Activated CD8-positive, alpha-beta T cell treated with anti-CD3 and anti-CD28 coated beads, Interleukin-2, amount 10 ng/mL, durations not matched to agents 7 days and 5 days (primary cell): ENCODE data around the gene ZSWIM1. TPM values are rescaled to one million over a fixed set of nuclear protein-coding genes. Genes with fewer than 3 reads are reported as not detected.

ENCODE experiments used
- ATAC-seq: fragments of 150-1000 bp; cut with Tn5 transposase; one replicate; pipeline ENCODE4 v1.10.0; 2021; ENCODE audit warnings: moderate library complexity
- CTCF ChIA-PET: fragments of 350-600 bp; sonication (Branson Sonifier 250); formaldehyde crosslinking; loops from one replicate; lab custom pipeline; 2021; ENCODE audit warnings: antibody characterized with exemption; lab: Charles Lee
- POLR2A ChIA-PET: fragments of 350-600 bp; sonication (Branson Sonifier 250); formaldehyde crosslinking; loops from one replicate; lab custom pipeline; 2021; ENCODE audit warnings: antibody characterized with exemption; lab: Charles Lee
- DNase-seq: peaks from one replicate; pipeline ENCODE4 v3.0.0-alpha.2; 2020
- H3K27ac Mint-ChIP-seq: one replicate; pipeline ENCODE4 v1.8.0; 2021; ENCODE audit warnings: mild to moderate bottlenecking, mixed read lengths
- H3K27me3 Mint-ChIP-seq: one replicate; pipeline ENCODE4 v1.8.0; 2021; ENCODE audit warnings: low read depth, mixed read lengths
- H3K36me3 Mint-ChIP-seq: one replicate; pipeline ENCODE4 v1.8.0; 2021; ENCODE audit warnings: low read depth, mixed read lengths
- H3K4me1 Mint-ChIP-seq: one replicate; pipeline ENCODE4 v1.8.0; 2021; ENCODE audit warnings: low read depth, mixed read lengths
- H3K4me3 Mint-ChIP-seq: one replicate; pipeline ENCODE4 v1.8.0; 2021; ENCODE audit warnings: mild to moderate bottlenecking, mixed read lengths
- H3K9me3 Mint-ChIP-seq: one replicate; pipeline ENCODE4 v1.8.0; 2022; ENCODE audit warnings: mixed read lengths; ENCODE audit not compliant: insufficient read depth
- total RNA-seq, 2 experiments: library from RNA; stranded (reverse); gene quantifications; one replicate each; pipeline ENCODE4 v1.2.3, GENCODE V29; 2021

ZSWIM1 gene
- total RNA-seq, 2 experiments from 2014 or later = 7.0 TPM

GRCh38 chr20:45909817-45910669 is 29.0 kb downstream of the ZSWIM1 start:
- Mint-ChIP-seq H3K36me3 (no peaks in the 10 kb centered on the region), H3K27ac (peak overlapping the region; percentile 88), H3K9me3 (no peaks in the 10 kb centered on the region), H3K4me3 (peak overlapping the region; percentile 77), H3K4me1 (peaks cover 25% of the 10 kb centered on the region), H3K27me3 (peaks cover 16% of the 10 kb centered on the region)
- DNase-seq (no peak), ATAC-seq (no peak)
- POLR2A ChIA-PET = interaction anchor here (0.6 to 3.5 kb wide), 6 partner anchors 11 to 962 kb away, joined by 3 to 19 read pairs (median 3); partner anchors contain the start of genes ACOT8, CTSA, NEURL2 and PCIF1
- CTCF ChIA-PET = interaction anchor here (0.6 to 1.6 kb wide), 6 partner anchors 20 to 86 kb away, joined by 3 to 6 read pairs (median 3); partner anchors contain the start of genes PCIF1 and ZSWIM1

- H3K9me3 Mint-ChIP-seq = no peaks in the 10 kb centered on the region
- ChIA-PET POLR2A (interaction anchor here (1.0 to 3.5 kb wide), 5 partner anchors 18 to 54 kb away, joined by 3 to 19 read pairs (median 3); partner anchors contain the start of genes ACOT8, CTSA, NEURL2 and PCIF1), CTCF (interaction anchor here (1.0 to 1.6 kb wide), 3 partner anchors 21 to 59 kb away, joined by 3 to 6 read pairs (median 5); partner anchors contain the start of gene PCIF1)
- H3K4me1 Mint-ChIP-seq = peaks cover 25% of the 10 kb centered on the region
- peak overlapping the region; percentile 88 for H3K27ac Mint-ChIP-seq
- ATAC-seq (peak; percentile 95), DNase-seq (peak; percentile 98)
- H3K36me3 Mint-ChIP-seq = no peaks in the 10 kb centered on the region
- peaks cover 16% of the 10 kb centered on the region for H3K27me3 Mint-ChIP-seq
- peak overlapping the region; percentile 77 for H3K4me3 Mint-ChIP-seq
Measured at GRCh38 chr20:45910670-45911485, 29.9 kb downstream of the ZSWIM1 start.

- no peaks in the 10 kb centered on the region for H3K9me3 Mint-ChIP-seq
- DNase-seq = peak; percentile 58
- peak within 1 kb of the TSS; percentile 88 for H3K27ac Mint-ChIP-seq
- H3K4me3 Mint-ChIP-seq = peak within 1 kb of the TSS; percentile 77
- H3K27me3 Mint-ChIP-seq = peaks cover 21% of the 10 kb centered on the region
- POLR2A ChIA-PET = interaction anchor here (1.1 to 3.5 kb wide), 3 partner anchors 19 to 43 kb away, joined by 3 to 19 read pairs (median 3); partner anchors contain the start of gene PCIF1
- H3K36me3 Mint-ChIP-seq = no peaks in the 10 kb centered on the region
- ATAC-seq = peak; percentile 21
- CTCF ChIA-PET = interaction anchor here (1.6 kb wide), 1 partner anchor 59 kb away, joined by 6 read pairs; no protein-coding TSS in a partner anchor
- H3K4me1 Mint-ChIP-seq = peaks cover 25% of the 10 kb centered on the region
Measured at GRCh38 chr20:45911486-45912343, 30.7 kb downstream of the ZSWIM1 start, which contains the start of gene PLTP. PLTP (minus strand) TSS chr20:45912155; CDS start chr20:45911452, 703 bp downstream.

- peaks cover 23% of the 10 kb centered on the region for H3K27me3 Mint-ChIP-seq
- ChIA-PET POLR2A (interaction anchor here (3.5 kb wide), 1 partner anchor 22 kb away, joined by 19 read pairs; the partner anchor contains the start of gene PCIF1), CTCF (no interaction called here)
- DNase-seq (no peak), ATAC-seq (no peak)
- no peaks in the 10 kb centered on the region for H3K36me3 Mint-ChIP-seq
- H3K9me3 Mint-ChIP-seq = no peaks in the 10 kb centered on the region
- no peak overlapping the region for H3K4me3 Mint-ChIP-seq
- peaks cover 25% of the 10 kb centered on the region for H3K4me1 Mint-ChIP-seq
- H3K27ac Mint-ChIP-seq = no peak overlapping the region
Measured at GRCh38 chr20:45912344-45912682, 31.3 kb downstream of the ZSWIM1 start.

GRCh38 chr20:45913116-45913515 is 32.1 kb downstream of the ZSWIM1 start:
- CTCF ChIA-PET = no interaction called here
- no peak overlapping the region for H3K4me3 Mint-ChIP-seq

GRCh38 chr20:45917790-45918141 is 36.7 kb downstream of the ZSWIM1 start:
- Mint-ChIP-seq H3K27ac (no peak overlapping the region), H3K4me1 (peaks cover 4% of the 10 kb centered on the region), H3K36me3 (no peaks in the 10 kb centered on the region), H3K4me3 (no peak overlapping the region), H3K27me3 (peaks cover 35% of the 10 kb centered on the region), H3K9me3 (no peaks in the 10 kb centered on the region)
- DNase-seq (no peak), ATAC-seq (no peak)
- POLR2A ChIA-PET = no interaction called here
- CTCF ChIA-PET = no interaction called here

More at GRCh38 chr20:45913116-45913515, 32.1 kb downstream of the ZSWIM1 start:
- H3K4me1 Mint-ChIP-seq = peaks cover 25% of the 10 kb centered on the region
- no peak overlapping the region for H3K27ac Mint-ChIP-seq
- H3K36me3 Mint-ChIP-seq = no peaks in the 10 kb centered on the region
- peaks cover 23% of the 10 kb centered on the region for H3K27me3 Mint-ChIP-seq
- no peaks in the 10 kb centered on the region for H3K9me3 Mint-ChIP-seq
- no peak for DNase-seq
- POLR2A ChIA-PET = no interaction called here
- no peak for ATAC-seq

GRCh38 chr20:45918182-45918737 is 37.2 kb downstream of the ZSWIM1 start:
- H3K4me3 Mint-ChIP-seq = no peak overlapping the region
- H3K36me3 Mint-ChIP-seq = no peaks in the 10 kb centered on the region
- POLR2A ChIA-PET = no interaction called here
- no peaks in the 10 kb centered on the region for H3K9me3 Mint-ChIP-seq
- H3K4me1 Mint-ChIP-seq = peaks cover 4% of the 10 kb centered on the region
- DNase-seq = no peak
- H3K27ac Mint-ChIP-seq = no peak overlapping the region
- no peak for ATAC-seq
- peaks cover 34% of the 10 kb centered on the region for H3K27me3 Mint-ChIP-seq
- CTCF ChIA-PET = no interaction called here

- CTCF ChIA-PET = no interaction called here
- ATAC-seq (no peak), DNase-seq (no peak)
- POLR2A ChIA-PET = interaction anchor here (1.2 kb wide), 1 partner anchor 16 kb away, joined by 5 read pairs; the partner anchor contains the start of gene PCIF1
- H3K36me3 Mint-ChIP-seq = no peaks in the 10 kb centered on the region
- H3K4me1 Mint-ChIP-seq = peaks cover 4% of the 10 kb centered on the region
- no peak overlapping the region for H3K4me3 Mint-ChIP-seq
- peaks cover 35% of the 10 kb centered on the region for H3K27me3 Mint-ChIP-seq
- no peaks in the 10 kb centered on the region for H3K9me3 Mint-ChIP-seq
- no peak overlapping the region for H3K27ac Mint-ChIP-seq
Measured at GRCh38 chr20:45918779-45919537, 37.9 kb downstream of the ZSWIM1 start.

GRCh38 chr20:45919542-45920399 is 38.7 kb downstream of the ZSWIM1 start:
- ATAC-seq (no peak), DNase-seq (no peak)
- H3K27ac Mint-ChIP-seq = no peak overlapping the region
- no peak overlapping the region for H3K4me3 Mint-ChIP-seq
- peaks cover under 1% of the 10 kb centered on the region for H3K4me1 Mint-ChIP-seq
- POLR2A ChIA-PET = interaction anchor here (0.7 to 1.2 kb wide), 2 partner anchors 15 to 28 kb away, joined by 3 to 5 read pairs; partner anchors contain the start of gene PCIF1
- CTCF ChIA-PET = interaction anchor here (1.3 to 1.9 kb wide), 2 partner anchors 13 to 50 kb away, joined by 5 to 6 read pairs; no protein-coding TSS in a partner anchor
- H3K9me3 Mint-ChIP-seq = no peaks in the 10 kb centered on the region
- H3K36me3 Mint-ChIP-seq = no peaks in the 10 kb centered on the region
- peaks cover 27% of the 10 kb centered on the region for H3K27me3 Mint-ChIP-seq
